ENCODE results near the gene RNF128. TPM values are rescaled to one million over a fixed set of nuclear protein-coding genes. Genes with fewer than 3 reads are reported as not detected.

RNF128 gene
- total RNA-seq, 1 experiment from 2014 or later: 0.17 TPM

- H3K27me3 ChIP-seq (ENCODE audit: insufficient read depth, low read depth): no peaks in the 10 kb centered on the region
- no peaks in the 10 kb centered on the region for H4K20me1 ChIP-seq (ENCODE audit: insufficient read depth)
- ChIA-PET POLR2A (ENCODE audit: unreplicated experiment) (interaction anchor here (0.7 kb wide), 1 partner anchor 23 kb away, joined by 5 read pairs; no protein-coding TSS in a partner anchor), CTCF (no interaction called here)
- intact Hi-C loops (cut with micrococcal nuclease; ENCODE audit: unreplicated experiment): no loop called here
- H3K27ac ChIP-seq: no peak overlapping the region
- no peaks in the 10 kb centered on the region for H3K79me2 ChIP-seq (ENCODE audit: low read depth)
- no peaks in the 10 kb centered on the region for H3K36me3 ChIP-seq (ENCODE audit: low read depth)
- no peak overlapping the region for H3K4me2 ChIP-seq
- no peaks in the 10 kb centered on the region; the same call in 1 of the 2 replicates for H3F3A ChIP-seq (ENCODE audit: insufficient read depth, low read depth)
- no peaks in the 10 kb centered on the region for H3K9me3 ChIP-seq (ENCODE audit: insufficient read depth, low read depth)
- H3K4me3 ChIP-seq: no peak overlapping the region
- TF ChIP-seq CTCF (conservative IDR thresholded peaks at IDR 0.05) (no peak), EZH2 (IDR thresholded peaks at IDR 0.05; ENCODE audit: low read depth) (no peak)
- H3K4me1 ChIP-seq (replicated peaks; ENCODE audit: insufficient read depth): no peaks in the 10 kb centered on the region; the same call in 1 of the 2 replicates
- DNase-seq: no peak
- BruUV-seq (replicated peaks): no TSS peak
- no peaks in the 10 kb centered on the region for H3K9me2 ChIP-seq (ENCODE audit: insufficient read depth)
- no peak overlapping the region for H2AFZ ChIP-seq
Observed at GRCh38 chrX:106730401-106730800, 3.9 kb downstream of the RNF128 start.

- Histone ChIP-seq H3K9me3 (ENCODE audit: insufficient read depth, low read depth) (no peaks in the 10 kb centered on the region), H3K9me2 (ENCODE audit: insufficient read depth) (no peaks in the 10 kb centered on the region), H3K4me2 (no peak overlapping the region), H3K27me3 (ENCODE audit: insufficient read depth, low read depth) (no peaks in the 10 kb centered on the region), H3K79me2 (ENCODE audit: low read depth) (no peaks in the 10 kb centered on the region), H2AFZ (no peak overlapping the region), H4K20me1 (ENCODE audit: insufficient read depth) (no peaks in the 10 kb centered on the region), H3K36me3 (ENCODE audit: low read depth) (no peaks in the 10 kb centered on the region), H3F3A (ENCODE audit: insufficient read depth, low read depth) (no peaks in the 10 kb centered on the region; the same call in 1 of the 2 replicates), H3K4me1 (replicated peaks; ENCODE audit: insufficient read depth) (no peaks in the 10 kb centered on the region), H3K27ac (no peak overlapping the region), H3K4me3 (no peak overlapping the region)
- no peak for TF ChIP-seq CTCF (conservative IDR thresholded peaks at IDR 0.05)
- TF ChIP-seq EZH2 (IDR thresholded peaks at IDR 0.05; ENCODE audit: low read depth): no peak
- no TSS peak for BruUV-seq (replicated peaks)
- POLR2A ChIA-PET (ENCODE audit: unreplicated experiment): no interaction called here
- no peak for DNase-seq
- intact Hi-C loops (cut with micrococcal nuclease; ENCODE audit: unreplicated experiment): no loop called here
- CTCF ChIA-PET: no interaction called here
Observed at GRCh38 chrX:106731590-106731989, 5.1 kb downstream of the RNF128 start.

- POLR2A ChIA-PET (ENCODE audit: unreplicated experiment): no interaction called here
- Histone ChIP-seq H3K9me3 (ENCODE audit: insufficient read depth, low read depth) (no peaks in the 10 kb centered on the region), H2AFZ (no peak overlapping the region), H3K36me3 (ENCODE audit: low read depth) (no peaks in the 10 kb centered on the region), H3F3A (ENCODE audit: insufficient read depth, low read depth) (no peaks in the 10 kb centered on the region), H3K4me2 (no peak overlapping the region), H3K4me1 (replicated peaks; ENCODE audit: insufficient read depth) (no peaks in the 10 kb centered on the region), H3K9me2 (ENCODE audit: insufficient read depth) (no peaks in the 10 kb centered on the region), H3K27me3 (ENCODE audit: insufficient read depth, low read depth) (no peaks in the 10 kb centered on the region), H3K79me2 (ENCODE audit: low read depth) (no peaks in the 10 kb centered on the region), H3K27ac (no peak overlapping the region), H4K20me1 (ENCODE audit: insufficient read depth) (no peaks in the 10 kb centered on the region), H3K4me3 (no peak overlapping the region)
- intact Hi-C loops (cut with micrococcal nuclease; ENCODE audit: unreplicated experiment): no loop called here
- CTCF ChIA-PET: no interaction called here
- no peak for DNase-seq
- TF ChIP-seq CTCF (conservative IDR thresholded peaks at IDR 0.05): no peak
- TF ChIP-seq EZH2 (IDR thresholded peaks at IDR 0.05; ENCODE audit: low read depth): no peak
- BruUV-seq (replicated peaks): no TSS peak
Observed at GRCh38 chrX:106734827-106735226, 8.3 kb downstream of the RNF128 start.

All from PC-9 (cell line).